Measurements from ENCODE around the gene IQCE.

IQCE gene

GRCh38 chr7:2514473-2515423 lies 44.0 kb upstream of the IQCE start:
- Histone ChIP-seq H3K9me3 (ENCODE audit: insufficient read depth, low read depth, low read length) (peaks cover 5% of the 10 kb centered on the region), H3K9ac (ENCODE audit: low read length) (no peak overlapping the region), H3K4me2 (ENCODE audit: low read length) (no peak overlapping the region), H3K4me1 (ENCODE audit: control insufficient read depth in 1 of 2, insufficient read depth in 2 of 2, low read length in 2 of 2) (peaks cover 25 to 29% of the 10 kb centered on the region in 2 experiments), H3K27ac (ENCODE audit: low read depth, low read length) (no peak overlapping the region), H3K18ac (ENCODE audit: low read length) (no peak overlapping the region), H3K36me3 (ENCODE audit: control insufficient read depth in 1 of 2, insufficient read depth in 2 of 2, low read length in 2 of 2) (no peaks in the 10 kb centered on the region), H3K4me3 (ENCODE audit: low read depth, low read length) (no peak overlapping the region), H3K79me1 (ENCODE audit: low read length) (peaks cover 4% of the 10 kb centered on the region), H3K23ac (ENCODE audit: low read length) (no peak overlapping the region), H2BK12ac (ENCODE audit: low read length) (no peak overlapping the region), H2BK120ac (ENCODE audit: insufficient read depth, low read length, poor library complexity) (no peak overlapping the region), H4K12ac (ENCODE audit: low read depth, low read length) (no peak overlapping the region), H2AFZ (ENCODE audit: insufficient read depth, low read length, poor library complexity) (no peak overlapping the region), H2BK5ac (ENCODE audit: low read depth, low read length, poor library complexity) (no peak overlapping the region), H4K8ac (ENCODE audit: low read depth, low read length) (no peak overlapping the region), H2AK5ac (ENCODE audit: low read length) (no peak overlapping the region), H3K14ac (ENCODE audit: low read length) (no peak overlapping the region), H3K4ac (ENCODE audit: low read depth, low read length) (no peak overlapping the region), H3K79me2 (ENCODE audit: control insufficient read depth, insufficient read depth, low read length, poor library complexity) (no peaks in the 10 kb centered on the region), H3K27me3 (ENCODE audit: insufficient read depth, low read length) (peaks cover 14% of the 10 kb centered on the region), H4K91ac (ENCODE audit: low read depth, low read length) (no peak overlapping the region)
- WGBS (ENCODE audit: extremely low coverage, insufficient coverage, insufficient read length), result no CpG with 5 or more reads among the region's 9 CpGs
- DNase-seq, result no peak

- Histone ChIP-seq H3K27me3 (ENCODE audit: insufficient read depth, low read length) (peaks cover 14% of the 10 kb centered on the region), H4K91ac (ENCODE audit: low read depth, low read length) (peak overlapping the region; percentile 3), H3K27ac (ENCODE audit: low read depth, low read length) (no peak overlapping the region), H3K4me2 (ENCODE audit: low read length) (no peak overlapping the region), H3K9ac (ENCODE audit: low read length) (no peak overlapping the region), H3K79me1 (ENCODE audit: low read length) (peaks cover 4% of the 10 kb centered on the region), H2BK12ac (ENCODE audit: low read length) (peak overlapping the region; percentile 13), H3K9me3 (ENCODE audit: insufficient read depth, low read depth, low read length) (peaks cover 5% of the 10 kb centered on the region), H3K4me1 (ENCODE audit: control insufficient read depth in 1 of 2, insufficient read depth in 2 of 2, low read length in 2 of 2) (peaks cover 28 to 34% of the 10 kb centered on the region in 2 experiments), H2BK5ac (ENCODE audit: low read depth, low read length, poor library complexity) (no peak overlapping the region), H3K4ac (ENCODE audit: low read depth, low read length) (no peak overlapping the region), H3K23ac (ENCODE audit: low read length) (no peak overlapping the region), H4K12ac (ENCODE audit: low read depth, low read length) (no peak overlapping the region), H3K14ac (ENCODE audit: low read length) (no peak overlapping the region), H2AFZ (ENCODE audit: insufficient read depth, low read length, poor library complexity) (no peak overlapping the region), H3K36me3 (ENCODE audit: control insufficient read depth in 1 of 2, insufficient read depth in 2 of 2, low read length in 2 of 2) (no peaks in the 10 kb centered on the region), H2BK120ac (ENCODE audit: insufficient read depth, low read length, poor library complexity) (no peak overlapping the region), H3K79me2 (ENCODE audit: control insufficient read depth, insufficient read depth, low read length, poor library complexity) (peaks cover 2% of the 10 kb centered on the region), H3K18ac (ENCODE audit: low read length) (no peak overlapping the region), H2AK5ac (ENCODE audit: low read length) (peak overlapping the region; percentile 15), H4K8ac (ENCODE audit: low read depth, low read length) (no peak overlapping the region), H3K4me3 (ENCODE audit: low read depth, low read length) (no peak overlapping the region)
- no CpG with 5 or more reads among the region's 15 CpGs for WGBS (ENCODE audit: extremely low coverage, insufficient coverage, insufficient read length)
- no peak for DNase-seq
These were observed 43.2 kb upstream of the IQCE start for GRCh38 chr7:2515424-2516193.

DNA sequence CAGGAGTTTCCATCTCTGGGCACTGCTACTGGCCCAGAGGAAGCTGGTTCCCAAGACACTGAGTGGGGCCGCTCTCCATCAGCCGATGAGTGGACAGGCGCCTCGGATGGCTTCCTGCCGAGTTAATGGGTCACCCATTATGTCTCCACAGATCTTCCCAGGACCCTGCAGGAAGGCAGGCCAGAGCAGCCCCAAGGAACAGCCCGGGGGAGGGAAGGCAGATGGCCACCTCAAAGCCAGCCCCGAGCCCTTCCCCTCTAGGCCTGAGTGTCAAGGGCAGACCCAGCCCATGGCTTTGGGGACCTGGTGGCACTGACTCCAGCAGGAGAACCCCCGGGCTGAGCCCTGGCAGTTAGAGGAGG lies 42.6 kb upstream of the IQCE start:
- DNase-seq, result no peak
- no CpG with 5 or more reads among the region's 8 CpGs for WGBS (ENCODE audit: extremely low coverage, insufficient coverage, insufficient read length)

GRCh38 chr7:2517026-2517425 lies 41.8 kb upstream of the IQCE start:
- H2BK120ac ChIP-seq (ENCODE audit: insufficient read depth, low read length, poor library complexity), result peak overlapping the region; percentile 7
- peaks cover 19% of the 10 kb centered on the region for H3K27me3 ChIP-seq (ENCODE audit: insufficient read depth, low read length)
- no peak overlapping the region for H3K9ac ChIP-seq (ENCODE audit: low read length)
- peaks cover 2% of the 10 kb centered on the region for H3K79me2 ChIP-seq (ENCODE audit: control insufficient read depth, insufficient read depth, low read length, poor library complexity)
- H2BK12ac ChIP-seq (ENCODE audit: low read length), result peak overlapping the region; percentile 19
- H2AFZ ChIP-seq (ENCODE audit: insufficient read depth, low read length, poor library complexity), result no peak overlapping the region
- H3K4me3 ChIP-seq (ENCODE audit: low read depth, low read length), result no peak overlapping the region
- no peak overlapping the region for H3K14ac ChIP-seq (ENCODE audit: low read length)
- no peak overlapping the region for H4K12ac ChIP-seq (ENCODE audit: low read depth, low read length)
- no peak overlapping the region for H3K23ac ChIP-seq (ENCODE audit: low read length)
- peaks cover 39 to 43% of the 10 kb centered on the region in 2 experiments for H3K4me1 ChIP-seq (ENCODE audit: control insufficient read depth in 1 of 2, insufficient read depth in 2 of 2, low read length in 2 of 2)
- H3K18ac ChIP-seq (ENCODE audit: low read length), result no peak overlapping the region
- peak overlapping the region; percentile 21 for H4K91ac ChIP-seq (ENCODE audit: low read depth, low read length)
- H2BK5ac ChIP-seq (ENCODE audit: low read depth, low read length, poor library complexity), result no peak overlapping the region
- WGBS (ENCODE audit: extremely low coverage, insufficient coverage, insufficient read length), result no CpG with 5 or more reads among the region's 8 CpGs
- no peaks in the 10 kb centered on the region for H3K36me3 ChIP-seq (ENCODE audit: control insufficient read depth in 1 of 2, insufficient read depth in 2 of 2, low read length in 2 of 2)
- DNase-seq, result no peak
- H3K79me1 ChIP-seq (ENCODE audit: low read length), result peaks cover 10% of the 10 kb centered on the region
- H3K27ac ChIP-seq (ENCODE audit: low read depth, low read length), result peak overlapping the region; percentile 43
- H3K4me2 ChIP-seq (ENCODE audit: low read length), result peak overlapping the region; percentile 38
- H4K8ac ChIP-seq (ENCODE audit: low read depth, low read length), result no peak overlapping the region
- H3K4ac ChIP-seq (ENCODE audit: low read depth, low read length), result no peak overlapping the region
- H3K9me3 ChIP-seq (ENCODE audit: insufficient read depth, low read depth, low read length), result peaks cover 5% of the 10 kb centered on the region
- peak overlapping the region; percentile 32 for H2AK5ac ChIP-seq (ENCODE audit: low read length)

More for the DNA sequence above, 42.6 kb upstream of the IQCE start:
- peak overlapping the region; percentile 35 for H2BK120ac ChIP-seq (ENCODE audit: insufficient read depth, low read length, poor library complexity)
- no peak overlapping the region for H3K27ac ChIP-seq (ENCODE audit: low read depth, low read length)
- peaks cover 2% of the 10 kb centered on the region for H3K79me2 ChIP-seq (ENCODE audit: control insufficient read depth, insufficient read depth, low read length, poor library complexity)
- H2AFZ ChIP-seq (ENCODE audit: insufficient read depth, low read length, poor library complexity), result no peak overlapping the region
- peak overlapping the region; percentile 65 for H2AK5ac ChIP-seq (ENCODE audit: low read length)
- H4K8ac ChIP-seq (ENCODE audit: low read depth, low read length), result no peak overlapping the region
- peaks cover 30 to 35% of the 10 kb centered on the region in 2 experiments for H3K4me1 ChIP-seq (ENCODE audit: control insufficient read depth in 1 of 2, insufficient read depth in 2 of 2, low read length in 2 of 2)
- no peaks in the 10 kb centered on the region for H3K36me3 ChIP-seq (ENCODE audit: control insufficient read depth in 1 of 2, insufficient read depth in 2 of 2, low read length in 2 of 2)
- no peak overlapping the region for H4K12ac ChIP-seq (ENCODE audit: low read depth, low read length)
- peak overlapping the region; percentile 16 for H3K14ac ChIP-seq (ENCODE audit: low read length)
- H3K4ac ChIP-seq (ENCODE audit: low read depth, low read length), result no peak overlapping the region
- peak overlapping the region; percentile 21 for H4K91ac ChIP-seq (ENCODE audit: low read depth, low read length)
- peaks cover 19% of the 10 kb centered on the region for H3K27me3 ChIP-seq (ENCODE audit: insufficient read depth, low read length)
- H2BK12ac ChIP-seq (ENCODE audit: low read length), result peak overlapping the region; percentile 62
- no peak overlapping the region for H2BK5ac ChIP-seq (ENCODE audit: low read depth, low read length, poor library complexity)
- peak overlapping the region; percentile 16 for H3K18ac ChIP-seq (ENCODE audit: low read length)
- peaks cover 5% of the 10 kb centered on the region for H3K9me3 ChIP-seq (ENCODE audit: insufficient read depth, low read depth, low read length)
- no peak overlapping the region for H3K4me2 ChIP-seq (ENCODE audit: low read length)
- no peak overlapping the region for H3K9ac ChIP-seq (ENCODE audit: low read length)
- H3K79me1 ChIP-seq (ENCODE audit: low read length), result peaks cover 4% of the 10 kb centered on the region
- H3K4me3 ChIP-seq (ENCODE audit: low read depth, low read length), result no peak overlapping the region
- no peak overlapping the region for H3K23ac ChIP-seq (ENCODE audit: low read length)
